DND-41 (cell line): ENCODE measurements around the gene CCDC137.

Experiments used
- ATAC-seq: fragments of 200-7000 bp; cut with Tn5 transposase; 3 replicates; pipeline ENCODE4 v1.9.1; 2021; ENCODE audit warnings: low read depth; ENCODE audit not compliant: insufficient read depth
- DNase-seq: peaks from one replicate; pipeline ENCODE4 v3.0.0-alpha.2; 2020
- H2AFZ ChIP-seq: 2 replicates; pipeline ENCODE4 v1.6.0; 2012; ENCODE audit warnings: low read depth, low read length
- H3K27ac ChIP-seq: 2 replicates; pipeline ENCODE4 v1.5.1; 2012; ENCODE audit warnings: low read length, inconsistent platforms
- H3K27me3 ChIP-seq: fragments of 200-600 bp; sonication (generic); 2 replicates; pipeline ENCODE4 v1.6.0; 2012; ENCODE audit warnings: low read length, mild to moderate bottlenecking, inconsistent platforms; ENCODE audit not compliant: insufficient read depth, poor library complexity
- H3K36me3 ChIP-seq: 2 replicates; pipeline ENCODE4 v1.5.1; 2012; ENCODE audit warnings: low read length, inconsistent platforms; ENCODE audit not compliant: insufficient read depth
- H3K4me1 ChIP-seq: 2 replicates; pipeline ENCODE4 v1.5.1; 2012; ENCODE audit warnings: mild to moderate bottlenecking, low read length; ENCODE audit not compliant: insufficient read depth
- H3K4me2 ChIP-seq: 2 replicates; pipeline ENCODE4 v1.6.0; 2012; ENCODE audit warnings: mild to moderate bottlenecking, moderate library complexity, low read length, inconsistent platforms; ENCODE audit not compliant: insufficient read depth
- H3K4me3 ChIP-seq, 2 experiments: fragments of 200-600 bp in 1 of 2; shearing (Covaris generic) in 1 of 2; 2 replicates each; pipeline ENCODE4 v1.5.1; 2012 to 2016; ENCODE audit warnings: inconsistent platforms in 2 of 2, low read length in 2 of 2, mild to moderate bottlenecking in 2 of 2, low read depth in 1 of 2, moderate library complexity in 1 of 2
- H3K79me2 ChIP-seq: 2 replicates; pipeline ENCODE4 v1.6.0; 2012; ENCODE audit warnings: low read length, inconsistent platforms; ENCODE audit not compliant: insufficient read depth
- H3K9ac ChIP-seq: 2 replicates; pipeline ENCODE4 v1.6.0; 2012; ENCODE audit warnings: low read depth, mild to moderate bottlenecking, inconsistent platforms, low read length, moderate library complexity
- H3K9me3 ChIP-seq: 2 replicates; pipeline ENCODE4 v1.5.1; 2012; ENCODE audit warnings: low read length, moderate library complexity, mild to moderate bottlenecking, inconsistent platforms; ENCODE audit not compliant: insufficient read depth, severe bottlenecking
- H4K20me1 ChIP-seq: 2 replicates; pipeline ENCODE4 v1.6.0; 2012; ENCODE audit warnings: low read length; ENCODE audit not compliant: insufficient read depth
- CTCF ChIP-seq: IDR thresholded peaks from 2 replicates; pipeline ENCODE4 v1.5.1; 2012; ENCODE audit warnings: borderline replicate concordance, low read length, moderate library complexity, mild to moderate bottlenecking; ENCODE audit not compliant: poor library complexity, severe bottlenecking; ENCODE audit errors: extremely low read depth
- EZH2 ChIP-seq: IDR thresholded peaks from 3 replicates; pipeline ENCODE4 v1.6.1; 2012; ENCODE audit warnings: borderline replicate concordance, low read depth, mild to moderate bottlenecking, moderate library complexity, low read length, inconsistent platforms; ENCODE audit not compliant: severe bottlenecking

CCDC137 gene

GRCh38 chr17:81706757-81707624, 40.5 kb downstream of the CCDC137 start:
- H2AFZ ChIP-seq = no peak overlapping the region
- no peak overlapping the region for H3K9ac ChIP-seq
- no peak for ATAC-seq
- TF ChIP-seq CTCF (no peak), EZH2 (no peak)
- H3K9me3 ChIP-seq = no peaks in the 10 kb centered on the region
- no peak overlapping the region for H3K4me3 ChIP-seq
- DNase-seq = no peak
- H3K79me2 ChIP-seq = peaks cover 41% of the 10 kb centered on the region
- peaks cover 51% of the 10 kb centered on the region for H3K36me3 ChIP-seq
- no peaks in the 10 kb centered on the region for H3K27me3 ChIP-seq
- H3K4me2 ChIP-seq = no peak overlapping the region
- H3K4me1 ChIP-seq = peaks cover 37% of the 10 kb centered on the region
- H3K27ac ChIP-seq = no peak overlapping the region
- peaks cover 44% of the 10 kb centered on the region for H4K20me1 ChIP-seq

- Histone ChIP-seq H3K36me3 (peaks cover 46% of the 10 kb centered on the region), H3K27ac (no peak overlapping the region), H3K27me3 (no peaks in the 10 kb centered on the region), H3K4me2 (no peak overlapping the region), H3K9ac (no peak overlapping the region), H3K4me1 (peaks cover 38% of the 10 kb centered on the region), H3K4me3 (no peak overlapping the region), H3K9me3 (no peaks in the 10 kb centered on the region), H4K20me1 (peaks cover 40% of the 10 kb centered on the region), H3K79me2 (peaks cover 39% of the 10 kb centered on the region), H2AFZ (no peak overlapping the region)
- no peak for TF ChIP-seq EZH2
- no peak for TF ChIP-seq CTCF
- DNase-seq = no peak
- no peak for ATAC-seq
Observed at GRCh38 chr17:81707725-81708646, 41.4 kb downstream of the CCDC137 start.

- H3K27me3 ChIP-seq = no peaks in the 10 kb centered on the region
- peaks cover 39% of the 10 kb centered on the region for H3K79me2 ChIP-seq
- H3K4me1 ChIP-seq = peaks cover 45% of the 10 kb centered on the region
- H3K9me3 ChIP-seq = no peaks in the 10 kb centered on the region
- TF ChIP-seq CTCF (no peak), EZH2 (no peak)
- DNase-seq = no peak
- H3K4me3 ChIP-seq = no peak overlapping the region
- peaks cover 43% of the 10 kb centered on the region for H4K20me1 ChIP-seq
- ATAC-seq = no peak
- no peak overlapping the region for H2AFZ ChIP-seq
- peaks cover 43% of the 10 kb centered on the region for H3K36me3 ChIP-seq
- no peak overlapping the region for H3K9ac ChIP-seq
- H3K4me2 ChIP-seq = no peak overlapping the region
- no peak overlapping the region for H3K27ac ChIP-seq
Observed at GRCh38 chr17:81708739-81709185, 42.2 kb downstream of the CCDC137 start.
